ENCODE data around the gene SUGT1.

- TF ChIP-seq CTCF (IDR thresholded peaks at IDR 0.05) (no peak), EZH2 (IDR thresholded peaks at IDR 0.05; ENCODE audit: borderline replicate concordance, insufficient read depth, low read depth, low read length, poor library complexity, severe bottlenecking) (no peak)
Measured at GRCh38 chr13:52651897-52652195, 790 bp upstream of the SUGT1 start.
